Retinal pigment epithelial cell (primary cell): ENCODE results near the gene DTWD1.
A peak's percentile ranks its signal among the peaks of the same experiment; 100 is the strongest.

Source experiments
- DNase-seq: peaks from one replicate; pipeline ENCODE4 v3.0.0-alpha.2; 2010; ENCODE audit warnings: low read depth
- H3K4me3 ChIP-seq: 2 replicates; pipeline ENCODE4 v1.5.1; 2011; ENCODE audit warnings: mild to moderate bottlenecking, low read length, control low read depth, moderate library complexity
- TF ChIP-seq, protein P1 (sequence below): conservative IDR thresholded peaks from 2 replicates; pipeline ENCODE4 v1.5.1; 2011; ENCODE audit warnings: low read depth, low read length, control low read depth, inconsistent platforms

DTWD1 gene

DNA sequence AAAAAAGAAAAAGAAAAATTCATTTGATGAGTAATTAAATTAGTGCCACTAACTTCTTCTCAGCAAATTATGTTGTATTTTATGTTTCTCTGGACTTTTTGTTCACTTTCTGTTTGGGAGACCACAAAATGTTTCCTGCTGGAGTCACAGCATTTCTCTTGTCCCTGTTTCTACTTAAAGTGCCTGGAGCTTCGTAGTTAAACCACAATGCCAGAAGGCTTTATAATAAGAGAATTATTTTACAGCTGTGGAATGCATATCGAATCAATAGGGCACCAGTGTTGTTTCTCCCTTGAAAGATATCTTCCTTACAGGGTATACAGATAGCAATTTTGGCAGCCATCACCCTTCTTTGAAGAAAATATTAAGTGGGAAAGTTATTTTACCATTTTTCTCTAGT is 3.2 kb downstream of the DTWD1 start:
- no peak overlapping the region for H3K4me3 ChIP-seq
- TF ChIP-seq, protein P1, sequence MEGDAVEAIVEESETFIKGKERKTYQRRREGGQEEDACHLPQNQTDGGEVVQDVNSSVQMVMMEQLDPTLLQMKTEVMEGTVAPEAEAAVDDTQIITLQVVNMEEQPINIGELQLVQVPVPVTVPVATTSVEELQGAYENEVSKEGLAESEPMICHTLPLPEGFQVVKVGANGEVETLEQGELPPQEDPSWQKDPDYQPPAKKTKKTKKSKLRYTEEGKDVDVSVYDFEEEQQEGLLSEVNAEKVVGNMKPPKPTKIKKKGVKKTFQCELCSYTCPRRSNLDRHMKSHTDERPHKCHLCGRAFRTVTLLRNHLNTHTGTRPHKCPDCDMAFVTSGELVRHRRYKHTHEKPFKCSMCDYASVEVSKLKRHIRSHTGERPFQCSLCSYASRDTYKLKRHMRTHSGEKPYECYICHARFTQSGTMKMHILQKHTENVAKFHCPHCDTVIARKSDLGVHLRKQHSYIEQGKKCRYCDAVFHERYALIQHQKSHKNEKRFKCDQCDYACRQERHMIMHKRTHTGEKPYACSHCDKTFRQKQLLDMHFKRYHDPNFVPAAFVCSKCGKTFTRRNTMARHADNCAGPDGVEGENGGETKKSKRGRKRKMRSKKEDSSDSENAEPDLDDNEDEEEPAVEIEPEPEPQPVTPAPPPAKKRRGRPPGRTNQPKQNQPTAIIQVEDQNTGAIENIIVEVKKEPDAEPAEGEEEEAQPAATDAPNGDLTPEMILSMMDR = no peak
- DNase-seq = no peak

DNA sequence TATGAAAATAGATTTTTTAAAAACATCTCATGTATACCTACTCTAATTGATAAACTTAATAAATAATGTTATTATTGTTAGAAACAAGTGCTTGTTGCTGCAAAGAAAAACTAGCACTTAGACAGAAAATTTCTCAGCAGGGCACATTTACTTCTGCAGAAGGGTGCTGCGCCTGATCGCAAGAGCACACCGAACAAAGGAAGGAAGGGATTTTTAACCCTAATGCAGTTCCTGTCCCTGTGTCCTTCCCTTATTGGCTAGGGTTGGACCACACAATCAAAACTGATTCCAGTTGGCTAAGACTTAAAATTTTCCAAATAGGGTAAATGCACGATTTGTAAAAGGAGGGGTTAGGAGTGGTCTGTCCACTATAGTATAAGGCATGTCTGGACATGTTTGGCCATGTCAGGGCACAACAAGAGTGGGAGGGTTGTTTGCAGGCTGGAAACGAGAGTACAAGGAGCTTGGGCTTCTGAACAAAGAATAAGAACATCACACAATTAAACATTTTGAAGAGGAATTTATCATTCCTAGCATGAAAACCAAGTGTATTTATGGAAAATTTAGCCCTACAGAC is 4.7 kb downstream of the DTWD1 start:
- TF ChIP-seq, protein P1 = no peak
- no peak for DNase-seq
- H3K4me3 ChIP-seq = no peak overlapping the region

DNA sequence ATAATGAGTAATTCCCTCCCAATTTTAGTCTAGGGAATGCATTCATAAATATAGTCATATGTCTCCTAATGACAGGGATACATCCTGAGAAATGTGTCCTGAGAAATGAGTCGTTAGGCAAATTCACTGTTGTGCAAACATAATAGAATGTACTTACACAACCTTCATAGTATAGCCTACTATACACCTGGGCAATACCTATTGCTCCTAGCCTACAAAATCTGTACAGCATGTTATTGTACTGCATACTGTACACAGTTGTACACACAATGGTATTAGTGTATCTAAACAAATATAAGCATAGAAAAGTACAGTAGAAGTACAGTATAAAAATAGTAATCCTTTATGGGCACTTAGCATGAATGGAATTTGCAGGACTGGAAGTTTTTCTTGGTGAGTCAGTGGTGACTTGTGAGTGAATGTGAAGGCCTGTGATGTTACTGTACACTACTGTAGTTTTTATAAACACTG is 6.6 kb downstream of the DTWD1 start:
- H3K4me3 ChIP-seq = no peak overlapping the region
- peak; percentile 87 for DNase-seq

DNA sequence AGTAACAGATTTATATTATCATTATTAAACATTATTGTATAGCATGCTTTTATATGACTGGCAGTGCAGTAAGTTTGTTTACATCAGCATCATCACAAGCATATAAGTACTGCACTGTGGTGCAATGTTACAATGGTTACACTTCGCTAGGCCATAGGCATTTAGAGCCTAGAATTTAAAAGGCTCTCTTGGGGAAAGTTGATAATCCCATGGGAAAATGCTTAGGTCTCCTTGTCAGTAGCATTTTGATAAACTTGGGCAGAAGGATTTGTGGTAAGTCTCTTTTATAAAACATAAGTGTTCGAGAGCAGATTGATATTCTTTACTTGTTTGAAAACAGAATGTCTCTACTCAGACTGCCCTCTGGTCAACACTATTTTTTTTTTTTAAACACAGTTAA is 7.5 kb downstream of the DTWD1 start:
- no peak overlapping the region for H3K4me3 ChIP-seq
- DNase-seq = peak; percentile 60
- TF ChIP-seq, protein P1 = no peak

More for the DNA sequence above, 6.6 kb downstream of the DTWD1 start:
- TF ChIP-seq, protein P1 = no peak

DNA sequence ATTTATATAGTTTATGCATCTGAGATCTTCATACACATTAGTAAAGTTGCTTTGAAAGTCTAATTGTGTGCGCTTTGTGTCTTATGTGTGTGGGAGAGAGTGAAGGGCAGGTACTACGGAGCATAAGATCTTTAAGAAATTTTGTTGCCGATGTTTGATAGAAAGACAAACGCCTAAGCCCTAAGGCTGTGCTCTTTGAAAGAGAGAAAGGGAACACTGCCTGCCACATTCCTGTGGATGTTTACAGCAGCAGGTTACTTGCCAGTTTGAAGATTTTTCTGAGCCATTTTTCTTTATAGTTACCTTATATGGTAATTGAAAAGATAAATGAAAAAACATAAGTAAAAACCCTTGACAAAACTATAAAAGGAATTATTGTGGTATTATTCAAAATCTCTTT is 17.0 kb downstream of the DTWD1 start:
- TF ChIP-seq, protein P1 = no peak
- DNase-seq = no peak
- H3K4me3 ChIP-seq = no peak overlapping the region

DNA sequence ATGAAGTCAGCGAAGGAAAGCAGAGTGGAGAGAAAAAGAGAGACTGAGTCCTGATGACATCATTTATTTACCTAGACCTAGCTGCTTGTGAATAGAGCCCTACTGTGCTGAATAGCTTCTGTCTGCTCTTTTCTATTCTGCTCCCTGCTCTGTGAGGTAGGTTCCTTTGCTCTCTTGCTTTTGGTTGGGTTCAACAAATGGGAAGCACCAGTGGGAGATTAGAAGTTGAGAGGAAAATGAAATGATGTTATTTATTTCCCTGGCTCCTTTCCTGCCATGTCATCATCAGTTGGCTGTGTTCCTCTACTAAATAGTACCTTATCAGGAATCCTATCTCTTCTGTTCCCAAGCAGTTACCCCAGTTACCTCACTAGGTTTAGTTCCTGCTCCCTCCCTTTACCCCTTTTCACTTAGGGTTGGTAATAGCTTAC is 23.5 kb downstream of the DTWD1 start:
- H3K4me3 ChIP-seq = no peak overlapping the region
- TF ChIP-seq, protein P1 = no peak
- no peak for DNase-seq

DNA sequence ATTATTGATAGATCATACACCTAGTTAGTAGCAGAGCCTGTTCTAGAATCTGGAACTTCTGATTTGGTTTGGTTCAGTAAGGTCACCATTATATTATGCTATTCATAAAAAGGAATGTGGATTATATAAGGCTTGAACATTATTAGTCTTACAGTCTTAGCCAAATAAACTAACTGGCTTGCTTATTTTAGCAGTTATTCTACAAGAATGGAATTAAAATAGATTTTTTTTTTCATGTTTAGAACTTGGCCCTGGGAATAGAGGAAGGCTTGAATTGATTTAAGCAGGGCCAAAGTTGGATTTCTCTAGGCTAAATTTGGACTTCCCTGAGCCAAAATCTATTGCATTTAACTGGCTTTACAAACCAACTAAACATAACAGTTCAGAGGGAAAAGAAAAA is 24.4 kb downstream of the DTWD1 start:
- TF ChIP-seq, protein P1 = no peak
- H3K4me3 ChIP-seq = no peak overlapping the region
- DNase-seq = no peak
